Measurements from ENCODE around the gene POFUT2. TPM values are rescaled to one million over a fixed set of nuclear protein-coding genes. Genes with fewer than 3 reads are reported as not detected.

Gene POFUT2
- total and polyA plus RNA-seq, 9 donors, result 25.7 to 52.9 (median 40.1) TPM

GRCh38 chr21:45327441-45328197 lies 39.9 kb upstream of the POFUT2 start:
- intact Hi-C loops (cut with DNase I), result no loop called here
- no peak for TF ChIP-seq EP300 (IDR thresholded peaks at IDR 0.05)
- TF ChIP-seq POLR2A (IDR thresholded peaks at IDR 0.05), result no peak
- TF ChIP-seq CTCF (IDR thresholded peaks at IDR 0.05), result no peak
- 87 to 92% (median 92%) methylated on average over 23 of the region's 23 CpGs for WGBS, 3 donors
- Histone ChIP-seq H3K9me3 (no peaks in the 10 kb centered on the region), H3K4me1 (ENCODE audit: insufficient read depth) (peaks cover 23% of the 10 kb centered on the region), H3K27me3 (no peaks in the 10 kb centered on the region), H3K4me3 (no peak overlapping the region), H3K36me3 (no peaks in the 10 kb centered on the region), H3K27ac (no peak overlapping the region)
- peak in 3 of 5 donors; percentile 36 to 45 (median 42) for DNase-seq

DNA sequence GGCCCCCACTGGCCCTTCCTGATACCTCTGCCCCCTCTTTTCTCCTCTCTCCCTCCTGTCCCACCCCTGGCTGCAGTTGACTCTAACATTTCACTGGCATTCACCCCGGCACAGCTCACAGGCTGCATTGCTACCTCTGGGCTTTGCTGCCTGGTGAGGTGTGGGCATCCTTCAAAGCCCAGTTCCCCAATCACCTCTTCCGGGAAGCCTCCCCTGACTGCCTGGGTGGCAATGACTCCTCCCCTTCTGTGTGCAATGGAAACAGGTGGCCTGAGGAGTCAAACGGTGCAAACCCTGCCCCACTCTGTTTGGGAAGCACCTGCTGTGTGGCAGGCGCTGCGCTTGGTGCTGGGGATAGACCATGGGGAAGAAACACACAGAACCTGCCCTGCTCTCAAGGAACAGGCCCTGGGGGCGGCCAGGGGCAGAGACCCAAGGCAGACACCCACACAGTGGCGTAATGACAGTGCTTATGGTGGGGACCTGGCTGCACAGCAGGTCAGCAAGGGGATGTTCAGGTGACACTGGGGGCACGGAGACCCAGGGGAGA lies 39.3 kb upstream of the POFUT2 start:
- intact Hi-C loops (cut with DNase I), result no loop called here
- no peak for TF ChIP-seq POLR2A (IDR thresholded peaks at IDR 0.05)
- no peak for TF ChIP-seq EP300 (IDR thresholded peaks at IDR 0.05)
- no peak for TF ChIP-seq CTCF (IDR thresholded peaks at IDR 0.05)
- Histone ChIP-seq H3K27ac (no peak overlapping the region), H3K36me3 (no peaks in the 10 kb centered on the region), H3K4me3 (no peak overlapping the region), H3K27me3 (no peaks in the 10 kb centered on the region), H3K9me3 (no peaks in the 10 kb centered on the region), H3K4me1 (ENCODE audit: insufficient read depth) (peaks cover 26% of the 10 kb centered on the region)
- 87 to 93% (median 90%) methylated on average over 8 of the region's 8 CpGs for WGBS, 3 donors
- peak in 3 of 5 donors; percentile 16 to 33 (median 25) for DNase-seq

- no peaks in the 10 kb centered on the region for H3K36me3 ChIP-seq
- H3K4me1 ChIP-seq (ENCODE audit: insufficient read depth), result peaks cover 26% of the 10 kb centered on the region
- no peaks in the 10 kb centered on the region for H3K9me3 ChIP-seq
- no peak overlapping the region for H3K4me3 ChIP-seq
- TF ChIP-seq POLR2A (IDR thresholded peaks at IDR 0.05) (no peak), EP300 (IDR thresholded peaks at IDR 0.05) (no peak), CTCF (IDR thresholded peaks at IDR 0.05) (no peak)
- H3K27me3 ChIP-seq, result no peaks in the 10 kb centered on the region
- peak overlapping the region in 1 of 2 donors; percentile 61 for H3K27ac ChIP-seq
- DNase-seq, result peak in 4 of 5 donors; percentile 30 to 63 (median 62)
- intact Hi-C loops (cut with DNase I), result no loop called here
- WGBS, 3 donors, result 76 to 80% (median 77%) methylated on average over 20 to 25 of the region's 25 CpGs
Measured at GRCh38 chr21:45326169-45326851, 38.6 kb upstream of the POFUT2 start.

- no peaks in the 10 kb centered on the region for H3K36me3 ChIP-seq
- TF ChIP-seq CTCF (IDR thresholded peaks at IDR 0.05), result no peak
- no peak for TF ChIP-seq EP300 (IDR thresholded peaks at IDR 0.05)
- TF ChIP-seq POLR2A (IDR thresholded peaks at IDR 0.05), result no peak
- no peaks in the 10 kb centered on the region for H3K27me3 ChIP-seq
- H3K27ac ChIP-seq, result peak overlapping the region in 1 of 2 donors; percentile 61
- intact Hi-C loops (cut with DNase I), result no loop called here
- H3K9me3 ChIP-seq, result no peaks in the 10 kb centered on the region
- H3K4me3 ChIP-seq, result no peak overlapping the region
- peaks cover 26% of the 10 kb centered on the region for H3K4me1 ChIP-seq (ENCODE audit: insufficient read depth)
- 66 to 77% (median 72%) methylated on average over 25 to 32 of the region's 32 CpGs for WGBS, 3 donors
- peak in 4 of 5 donors; percentile 36 to 54 (median 46) for DNase-seq
Measured at GRCh38 chr21:45325206-45326168, 37.8 kb upstream of the POFUT2 start.

Data from ovary (tissue), 9 donors.